Measurements from ENCODE around the gene RDH5.

The RDH5 gene

GRCh38 chr12:55724226-55724939 is 4.2 kb downstream of the RDH5 start:
- DNase-seq (ENCODE audit: insufficient read length, low spot score), result no peak
- no peak for FAIRE-seq
- TF ChIP-seq, protein P1, sequence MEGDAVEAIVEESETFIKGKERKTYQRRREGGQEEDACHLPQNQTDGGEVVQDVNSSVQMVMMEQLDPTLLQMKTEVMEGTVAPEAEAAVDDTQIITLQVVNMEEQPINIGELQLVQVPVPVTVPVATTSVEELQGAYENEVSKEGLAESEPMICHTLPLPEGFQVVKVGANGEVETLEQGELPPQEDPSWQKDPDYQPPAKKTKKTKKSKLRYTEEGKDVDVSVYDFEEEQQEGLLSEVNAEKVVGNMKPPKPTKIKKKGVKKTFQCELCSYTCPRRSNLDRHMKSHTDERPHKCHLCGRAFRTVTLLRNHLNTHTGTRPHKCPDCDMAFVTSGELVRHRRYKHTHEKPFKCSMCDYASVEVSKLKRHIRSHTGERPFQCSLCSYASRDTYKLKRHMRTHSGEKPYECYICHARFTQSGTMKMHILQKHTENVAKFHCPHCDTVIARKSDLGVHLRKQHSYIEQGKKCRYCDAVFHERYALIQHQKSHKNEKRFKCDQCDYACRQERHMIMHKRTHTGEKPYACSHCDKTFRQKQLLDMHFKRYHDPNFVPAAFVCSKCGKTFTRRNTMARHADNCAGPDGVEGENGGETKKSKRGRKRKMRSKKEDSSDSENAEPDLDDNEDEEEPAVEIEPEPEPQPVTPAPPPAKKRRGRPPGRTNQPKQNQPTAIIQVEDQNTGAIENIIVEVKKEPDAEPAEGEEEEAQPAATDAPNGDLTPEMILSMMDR (IDR thresholded peaks at IDR 0.05; ENCODE audit: insufficient read depth, missing control alignments), result peak; percentile 68

DNA sequence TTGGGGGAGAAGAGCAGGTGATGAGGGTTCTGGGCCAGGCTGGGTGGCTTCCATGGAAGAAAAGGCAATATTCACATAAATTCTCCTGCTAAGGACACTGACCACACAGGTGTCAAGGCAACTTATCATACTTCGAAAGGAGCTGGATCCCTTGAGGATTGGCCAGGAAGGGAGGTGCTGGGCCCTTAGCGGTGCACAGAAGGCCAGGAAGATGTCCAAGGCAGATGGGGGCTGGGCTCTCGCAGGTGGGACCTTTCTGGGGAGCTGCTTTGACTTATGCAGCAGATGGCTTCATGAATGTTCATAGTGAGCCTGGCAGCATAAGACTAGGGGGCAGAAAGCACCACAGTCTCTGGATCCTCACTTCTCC is 4.7 kb downstream of the RDH5 start:
- no peak for DNase-seq (ENCODE audit: insufficient read length, low spot score)
- TF ChIP-seq, protein P1 (IDR thresholded peaks at IDR 0.05; ENCODE audit: insufficient read depth, missing control alignments), result no peak
- no peak for FAIRE-seq

DNA sequence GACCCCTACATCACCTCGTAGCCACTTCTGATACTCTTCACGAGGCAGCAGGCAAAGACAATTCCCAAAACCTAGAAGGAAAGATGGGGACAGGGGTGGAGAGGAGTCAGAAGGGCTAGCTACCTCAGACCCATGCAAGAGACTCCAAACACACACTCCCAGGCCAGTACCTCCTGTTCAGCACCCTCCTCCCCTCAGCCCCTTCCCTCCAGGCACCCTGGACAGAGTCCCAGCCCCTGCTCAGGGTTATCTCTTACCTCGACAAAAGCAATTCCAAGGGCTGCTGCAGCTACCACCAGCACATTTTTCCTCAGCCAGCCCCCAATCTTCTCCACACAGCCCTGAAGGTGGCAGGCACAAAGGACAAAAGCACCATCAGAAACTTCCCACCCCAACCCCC is 5.4 kb downstream of the RDH5 start:
- TF ChIP-seq, protein P1 (IDR thresholded peaks at IDR 0.05; ENCODE audit: insufficient read depth, missing control alignments), result no peak
- no peak for FAIRE-seq
- no peak for DNase-seq (ENCODE audit: insufficient read length, low spot score)

GRCh38 chr12:55726971-55727370 is 6.8 kb downstream of the RDH5 start:
- no peak for DNase-seq (ENCODE audit: insufficient read length, low spot score)
- TF ChIP-seq, protein P1 (IDR thresholded peaks at IDR 0.05; ENCODE audit: insufficient read depth, missing control alignments), result no peak
- FAIRE-seq, result no peak

- no peak for FAIRE-seq
- no peak for DNase-seq (ENCODE audit: insufficient read length, low spot score)
Observed at GRCh38 chr12:55727643-55728185, 7.5 kb downstream of the RDH5 start.

DNA sequence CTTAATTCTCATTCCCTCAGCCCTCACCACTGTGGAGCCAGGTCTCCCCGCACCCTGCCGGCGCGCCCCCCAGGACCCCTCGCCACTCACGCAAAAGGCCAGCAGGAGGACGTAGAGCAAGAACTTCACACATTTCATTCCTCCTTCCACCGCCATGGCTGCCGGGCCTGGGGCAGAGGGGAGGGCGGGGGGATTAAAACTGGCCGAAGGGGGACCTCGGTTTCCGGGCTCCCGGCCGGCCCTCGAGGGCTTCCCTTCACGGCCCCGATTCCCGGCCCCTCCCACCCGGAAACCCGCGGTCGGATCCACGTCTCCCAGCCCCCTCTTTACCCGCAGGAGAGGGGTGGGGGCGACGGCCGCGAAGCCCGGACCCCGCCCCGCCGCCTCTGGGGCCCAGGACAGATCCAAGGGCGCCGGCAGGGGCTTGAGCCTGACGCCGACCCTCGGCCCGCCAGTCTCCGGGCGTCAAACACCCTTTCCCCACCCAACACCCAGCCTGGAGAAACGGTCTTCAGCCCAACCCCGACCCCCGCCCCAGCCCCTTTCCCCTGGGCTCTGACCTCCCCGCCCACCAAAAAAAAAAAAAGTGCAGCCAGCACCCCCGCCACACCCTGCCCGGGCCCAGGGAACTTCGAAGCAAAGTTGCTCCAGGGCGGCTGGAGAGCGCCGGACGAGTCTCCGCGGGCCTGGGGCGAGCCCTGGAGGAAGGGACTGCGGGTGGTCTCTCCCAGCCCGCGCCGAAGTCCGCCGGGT is 8.2 kb downstream of the RDH5 start:
- FAIRE-seq, result no peak
- TF ChIP-seq, protein P1 (IDR thresholded peaks at IDR 0.05; ENCODE audit: insufficient read depth, missing control alignments), result no peak
- DNase-seq (ENCODE audit: insufficient read length, low spot score), result no peak

More at GRCh38 chr12:55727643-55728185, 7.5 kb downstream of the RDH5 start:
- TF ChIP-seq, protein P1 (IDR thresholded peaks at IDR 0.05; ENCODE audit: insufficient read depth, missing control alignments), result no peak

All from D721Med (cell line).